ENCODE results near the gene PCED1B. TPM values are rescaled to one million over a fixed set of nuclear protein-coding genes. Genes with fewer than 3 reads are reported as not detected.

The PCED1B gene
- total RNA-seq, 1 donor from 2014 or later = 0.91 TPM

DNA sequence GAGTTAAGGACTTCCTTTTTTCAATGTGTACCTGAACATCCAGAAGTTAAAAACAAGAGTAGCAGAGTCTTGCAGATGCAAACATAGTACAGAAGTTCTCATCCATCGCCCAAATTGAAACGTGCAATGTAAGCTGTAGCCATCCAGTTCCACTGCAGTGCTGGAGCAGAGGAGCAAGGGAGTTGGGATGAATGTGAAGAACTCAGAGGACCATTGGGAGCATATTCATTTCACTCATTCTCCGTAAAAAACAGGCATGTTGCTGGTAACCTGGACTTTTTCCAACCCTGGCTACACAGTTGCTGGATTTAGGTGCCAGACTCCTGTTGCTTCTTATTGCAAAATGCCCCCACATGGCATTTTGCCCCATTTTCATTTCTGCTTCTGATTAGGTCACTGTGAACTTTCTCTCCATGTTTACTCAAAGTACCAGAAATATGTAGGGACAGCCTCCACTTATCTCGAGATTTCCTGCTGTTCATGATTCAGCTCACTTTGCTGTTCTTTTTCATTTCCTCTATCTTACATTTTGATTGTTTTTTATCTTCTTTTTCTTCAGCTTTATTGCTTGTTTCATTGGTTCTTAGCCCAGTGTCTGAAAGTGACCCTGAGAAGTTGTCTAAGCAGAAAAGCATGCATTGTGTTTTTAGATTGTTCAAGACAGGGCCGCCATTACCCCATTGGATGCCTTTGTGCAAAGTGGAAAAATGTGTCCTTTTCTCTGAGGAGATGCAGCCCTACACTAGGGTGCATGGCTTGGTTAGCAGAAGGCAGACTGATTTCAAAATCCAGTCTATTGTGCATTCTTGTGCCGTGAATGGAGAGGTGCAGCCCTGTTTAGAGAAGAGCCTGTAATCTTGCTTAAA lies 109.4 kb downstream of the PCED1B start:
- no peak for TF ChIP-seq CTCF (IDR thresholded peaks at IDR 0.05; ENCODE audit: unreplicated experiment)
- H3K27ac Mint-ChIP-seq = no peak overlapping the region
- H3K36me3 Mint-ChIP-seq (ENCODE audit: insufficient read depth) = no peaks in the 10 kb centered on the region
- no peaks in the 10 kb centered on the region for H3K27me3 Mint-ChIP-seq
- H3K4me3 Mint-ChIP-seq (ENCODE audit: low read depth) = no peak overlapping the region
- peaks cover 14% of the 10 kb centered on the region for H3K4me1 Mint-ChIP-seq (ENCODE audit: low read depth)
- H3K9me3 Mint-ChIP-seq (ENCODE audit: low read depth) = no peaks in the 10 kb centered on the region
- no peak for DNase-seq (ENCODE audit: low spot score, unreplicated experiment)

GRCh38 chr12:47189728-47190127 lies 110.3 kb downstream of the PCED1B start:
- TF ChIP-seq CTCF (IDR thresholded peaks at IDR 0.05; ENCODE audit: unreplicated experiment) = no peak
- H3K27me3 Mint-ChIP-seq = no peaks in the 10 kb centered on the region
- no peak overlapping the region for H3K4me3 Mint-ChIP-seq (ENCODE audit: low read depth)
- no peaks in the 10 kb centered on the region for H3K9me3 Mint-ChIP-seq (ENCODE audit: low read depth)
- no peak overlapping the region for H3K27ac Mint-ChIP-seq
- H3K4me1 Mint-ChIP-seq (ENCODE audit: low read depth) = peaks cover 17% of the 10 kb centered on the region
- no peaks in the 10 kb centered on the region for H3K36me3 Mint-ChIP-seq (ENCODE audit: insufficient read depth)
- DNase-seq (ENCODE audit: low spot score, unreplicated experiment) = no peak

- Mint-ChIP-seq H3K4me3 (ENCODE audit: low read depth) (no peak overlapping the region), H3K27me3 (no peaks in the 10 kb centered on the region), H3K4me1 (ENCODE audit: low read depth) (peaks cover 15% of the 10 kb centered on the region), H3K27ac (no peak overlapping the region), H3K9me3 (ENCODE audit: low read depth) (no peaks in the 10 kb centered on the region), H3K36me3 (ENCODE audit: insufficient read depth) (no peaks in the 10 kb centered on the region)
- TF ChIP-seq CTCF (IDR thresholded peaks at IDR 0.05; ENCODE audit: unreplicated experiment) = no peak
- DNase-seq (ENCODE audit: low spot score, unreplicated experiment) = no peak
Observed at GRCh38 chr12:47190271-47190750, 110.9 kb downstream of the PCED1B start.

GRCh38 chr12:47190905-47191304 lies 111.5 kb downstream of the PCED1B start:
- no peaks in the 10 kb centered on the region for H3K9me3 Mint-ChIP-seq (ENCODE audit: low read depth)
- no peaks in the 10 kb centered on the region for H3K27me3 Mint-ChIP-seq
- H3K4me1 Mint-ChIP-seq (ENCODE audit: low read depth) = peaks cover 15% of the 10 kb centered on the region
- no peak for TF ChIP-seq CTCF (IDR thresholded peaks at IDR 0.05; ENCODE audit: unreplicated experiment)
- DNase-seq (ENCODE audit: low spot score, unreplicated experiment) = no peak
- no peak overlapping the region for H3K4me3 Mint-ChIP-seq (ENCODE audit: low read depth)
- no peak overlapping the region for H3K27ac Mint-ChIP-seq
- H3K36me3 Mint-ChIP-seq (ENCODE audit: insufficient read depth) = no peaks in the 10 kb centered on the region

DNA sequence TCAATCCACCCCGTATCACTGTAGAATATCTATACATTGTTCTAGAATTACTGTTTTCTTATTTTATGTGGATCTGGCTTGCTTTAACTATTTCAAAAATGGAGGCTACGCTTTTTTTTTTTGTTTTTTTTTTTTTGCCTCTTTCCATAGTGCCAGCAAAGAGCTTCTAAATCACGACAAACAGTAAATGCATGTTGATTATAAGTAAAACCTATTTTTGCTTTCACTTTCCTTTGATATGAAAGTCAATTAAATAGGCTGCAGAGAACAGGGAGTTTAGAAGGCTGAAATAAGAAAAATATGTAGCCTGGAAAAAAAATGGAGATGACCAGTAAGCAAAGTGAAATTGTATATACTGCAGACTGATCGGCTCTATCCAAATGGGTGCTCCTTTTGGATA lies 112.6 kb downstream of the PCED1B start:
- no peaks in the 10 kb centered on the region for H3K36me3 Mint-ChIP-seq (ENCODE audit: insufficient read depth)
- H3K27me3 Mint-ChIP-seq = no peaks in the 10 kb centered on the region
- no peak for DNase-seq (ENCODE audit: low spot score, unreplicated experiment)
- H3K9me3 Mint-ChIP-seq (ENCODE audit: low read depth) = no peaks in the 10 kb centered on the region
- no peak overlapping the region for H3K4me3 Mint-ChIP-seq (ENCODE audit: low read depth)
- H3K4me1 Mint-ChIP-seq (ENCODE audit: low read depth) = peaks cover 15% of the 10 kb centered on the region
- TF ChIP-seq CTCF (IDR thresholded peaks at IDR 0.05; ENCODE audit: unreplicated experiment) = no peak
- H3K27ac Mint-ChIP-seq = no peak overlapping the region
